B cell (primary cell): ENCODE data around the gene PNLIPRP2. TPM values are rescaled to one million over a fixed set of nuclear protein-coding genes. Genes with fewer than 3 reads are reported as not detected.

Experiments
- ATAC-seq: fragments of 200-7000 bp; cut with Tn5 transposase; one replicate; pipeline ENCODE4 v1.10.0; 2021; ENCODE audit warnings: low read depth, mild to moderate bottlenecking, moderate number of reproducible peaks, moderate library complexity
- CTCF ChIA-PET: fragments of 350-600 bp; sonication (Branson Sonifier 250); formaldehyde crosslinking; loops from one replicate; lab custom pipeline; 2021; ENCODE audit warnings: antibody characterized with exemption, inconsistent platforms; lab: Charles Lee
- POLR2A ChIA-PET: fragments of 350-600 bp; sonication (Branson Sonifier 250); formaldehyde crosslinking; loops from one replicate; lab custom pipeline; 2021; ENCODE audit warnings: antibody characterized with exemption; lab: Charles Lee
- DNase-seq: peaks from one replicate; pipeline ENCODE4 v3.0.0; 2013
- H2AFZ ChIP-seq: 2 replicates; pipeline ENCODE4 v1.6.1; 2012; ENCODE audit warnings: mild to moderate bottlenecking, low read depth, low read length; ENCODE audit not compliant: insufficient read depth, poor library complexity, severe bottlenecking
- H3K27ac ChIP-seq, 2 donors: 1 replicate in 1 of 2; 2 replicates in 1 of 2; pipeline ENCODE4 v1.5.1; 2012 to 2013; ENCODE audit warnings: low read length in 2 of 2, mild to moderate bottlenecking in 2 of 2, moderate library complexity in 1 of 2
- H3K27me3 ChIP-seq, 4 experiments: fragments of 200-600 bp in 1 of 4; sonication (generic) in 1 of 4; replicated peaks in 1 of 4; 1 replicate in 2 of 4; 2 replicates in 2 of 4; pipeline versions ENCODE4 v1.6.1 to v1.7.0; 2013 to 2016; ENCODE audit warnings: low read length in 3 of 4, mild to moderate bottlenecking in 2 of 4, mixed read lengths in 1 of 4, moderate library complexity in 1 of 4; ENCODE audit not compliant: insufficient read depth in 4 of 4, control insufficient read depth in 3 of 4; ENCODE audit errors: control extremely low read depth in 1 of 4
- H3K36me3 ChIP-seq, 2 experiments: replicated peaks in 1 of 2; 1 replicate in 1 of 2; 2 replicates in 1 of 2; pipeline versions ENCODE4 v1.6.1 to v1.7.1; 2013; ENCODE audit warnings: low read length in 1 of 2; ENCODE audit not compliant: insufficient read depth in 2 of 2, control insufficient read depth in 1 of 2; ENCODE audit errors: control extremely low read depth in 1 of 2, extremely low read depth in 1 of 2
- H3K4me1 ChIP-seq, 2 donors: fragments of 200-600 bp in 1 of 2; sonication (generic) in 1 of 2; 1 replicate in 1 of 2; 2 replicates in 1 of 2; pipeline versions ENCODE4 v1.5.1 to v1.6.1; 2013 to 2017; ENCODE audit warnings: low read length in 2 of 2; ENCODE audit not compliant: control insufficient read depth in 2 of 2, insufficient read depth in 2 of 2
- H3K4me2 ChIP-seq: replicated peaks from 2 replicates; pipeline ENCODE3; 2012; ENCODE audit warnings: mild to moderate bottlenecking, low read depth, low read length; ENCODE audit not compliant: poor library complexity, severe bottlenecking
- H3K4me3 ChIP-seq, 5 experiments: fragments of 200-600 bp in 1 of 5; sonication (generic) in 1 of 5; 1 replicate in 3 of 5; 2 replicates in 2 of 5; pipeline versions ENCODE4 v1.5.1 to v1.7.0; 2011 to 2016; ENCODE audit warnings: low read length in 4 of 5, mild to moderate bottlenecking in 4 of 5, low read depth in 2 of 5, control low read depth in 1 of 5, moderate library complexity in 1 of 5; ENCODE audit not compliant: insufficient read depth in 1 of 5; ENCODE audit errors: control extremely low read depth in 1 of 5, extremely low read depth in 1 of 5
- H3K79me2 ChIP-seq: fragments of 200-600 bp; sonication (generic); one replicate; pipeline ENCODE4 v1.6.0; 2016; ENCODE audit warnings: low read length; ENCODE audit not compliant: control insufficient read depth, insufficient read depth
- H3K9ac ChIP-seq: fragments of 200-600 bp; sonication (generic); 2 replicates; pipeline ENCODE4 v1.6.1; 2017; ENCODE audit warnings: mild to moderate bottlenecking, low read length, moderate library complexity
- H3K9me3 ChIP-seq, 3 donors: one replicate each; pipeline versions ENCODE4 v1.6.1 to v1.7.1; 2013; ENCODE audit warnings: low read length in 2 of 3; ENCODE audit not compliant: control insufficient read depth in 2 of 3, insufficient read depth in 1 of 3; ENCODE audit errors: control extremely low read depth in 1 of 3
- H4K20me1 ChIP-seq: 2 replicates; pipeline ENCODE4 v1.6.0; 2012; ENCODE audit warnings: mild to moderate bottlenecking, low read length; ENCODE audit not compliant: insufficient read depth, control insufficient read depth, poor library complexity, severe bottlenecking
- H3K27ac Mint-ChIP-seq: one replicate; pipeline ENCODE4 v1.8.0; 2021; ENCODE audit warnings: mixed read lengths
- H3K27me3 Mint-ChIP-seq: one replicate; pipeline ENCODE4 v1.8.0; 2021; ENCODE audit warnings: mixed read lengths
- H3K4me1 Mint-ChIP-seq: one replicate; pipeline ENCODE4 v1.8.0; 2021; ENCODE audit warnings: mixed read lengths
- H3K4me3 Mint-ChIP-seq: one replicate; pipeline ENCODE4 v1.8.0; 2021; ENCODE audit warnings: mixed read lengths
- H3K9me3 Mint-ChIP-seq: one replicate; pipeline ENCODE4 v1.8.0; 2022; ENCODE audit warnings: mixed read lengths; ENCODE audit not compliant: insufficient read depth
- CTCF ChIP-seq: fragments of 200-600 bp; IDR thresholded peaks from one replicate; pipeline ENCODE4 v1.8.0; 2022; ENCODE audit warnings: antibody characterized with exemption, mild to moderate bottlenecking
- EZH2 ChIP-seq: IDR thresholded peaks from 2 replicates; pipeline ENCODE4 v1.6.1; 2012; ENCODE audit warnings: borderline replicate concordance, low read depth, mild to moderate bottlenecking, moderate library complexity, low read length; ENCODE audit not compliant: insufficient read depth, poor library complexity, severe bottlenecking
- WGBS: methylation state at CpG from one replicate; pipeline ENCODE4 v1.1.5; 2013; ENCODE audit warnings: missing lambda C conversion rate; ENCODE audit not compliant: insufficient coverage; 5-methylcytosine and 5-hydroxymethylcytosine counted together
- intact Hi-C: fragments of 100-400 bp; cut with micrococcal nuclease; formaldehyde crosslinking; loops from one replicate; pipeline ENCODE4 v1.10.0; 2022
- polyA plus RNA-seq: library from polyadenylated mRNA; depleted of rRNA; stranded (reverse); fragments of >200 nt; gene quantifications from 2 replicates; pipeline ENCODE4 v1.2.3, GENCODE V29; 2012
- total RNA-seq, 2 donors: library from RNA; stranded (reverse); fragments of 120-200 nt in 1 of 2; gene quantifications; 1 replicate in 1 of 2; 2 replicates in 1 of 2; pipeline versions ENCODE4 v1.2.3 to v1.2.4, GENCODE V29; 2013 to 2022

The PNLIPRP2 gene
- total and polyA plus RNA-seq, 2 donors (not counting 1 experiment from before 2014, with no cell fraction given), result not detected

GRCh38 chr10:116691635-116692034 lies 70.9 kb downstream of the PNLIPRP2 start:
- CTCF ChIA-PET, result interaction anchor here (1.2 kb wide), 1 partner anchor 8 kb away, joined by 3 read pairs; no protein-coding TSS in a partner anchor
- no peaks in the 10 kb centered on the region for H3K4me1 Mint-ChIP-seq
- H3K9me3 ChIP-seq, result no peaks in the 10 kb centered on the region
- no peaks in the 10 kb centered on the region for H4K20me1 ChIP-seq
- no peaks in the 10 kb centered on the region for H3K36me3 ChIP-seq
- H3K9me3 Mint-ChIP-seq, result no peaks in the 10 kb centered on the region
- WGBS, result 73% methylated on average over 6 of the region's 6 CpGs
- H3K27me3 Mint-ChIP-seq, result peaks cover 13% of the 10 kb centered on the region
- ATAC-seq, result no peak
- H3K4me2 ChIP-seq, result no peak overlapping the region
- no peak overlapping the region for H3K4me3 Mint-ChIP-seq
- no peak overlapping the region for H3K27ac Mint-ChIP-seq
- no peak overlapping the region for H3K9ac ChIP-seq
- H3K79me2 ChIP-seq, result no peaks in the 10 kb centered on the region
- no peak for TF ChIP-seq CTCF
- TF ChIP-seq EZH2, result no peak
- H3K27me3 ChIP-seq, result no peaks in the 10 kb centered on the region
- H3K4me3 ChIP-seq, result no peak overlapping the region
- no peak for DNase-seq
- no peak overlapping the region for H3K27ac ChIP-seq
- intact Hi-C loops, result no loop called here
- no peak overlapping the region for H2AFZ ChIP-seq
- no peaks in the 10 kb centered on the region for H3K4me1 ChIP-seq
- POLR2A ChIA-PET, result no interaction called here

- Histone ChIP-seq H4K20me1 (no peaks in the 10 kb centered on the region), H3K9ac (no peak overlapping the region), H3K79me2 (no peaks in the 10 kb centered on the region), H2AFZ (no peak overlapping the region), H3K4me3 (no peak overlapping the region), H3K36me3 (no peaks in the 10 kb centered on the region), H3K27me3 (no peaks in the 10 kb centered on the region), H3K9me3 (no peaks in the 10 kb centered on the region), H3K4me1 (no peaks in the 10 kb centered on the region), H3K27ac (no peak overlapping the region), H3K4me2 (no peak overlapping the region)
- H3K27ac Mint-ChIP-seq, result no peak overlapping the region
- peaks cover 13% of the 10 kb centered on the region for H3K27me3 Mint-ChIP-seq
- no peak for ATAC-seq
- H3K9me3 Mint-ChIP-seq, result no peaks in the 10 kb centered on the region
- no peak for DNase-seq
- TF ChIP-seq CTCF, result no peak
- no peak for TF ChIP-seq EZH2
- 89% methylated on average over 8 of the region's 8 CpGs for WGBS
- intact Hi-C loops, result no loop called here
- H3K4me1 Mint-ChIP-seq, result no peaks in the 10 kb centered on the region
- CTCF ChIA-PET, result interaction anchor here (1.2 kb wide), 1 partner anchor 9 kb away, joined by 3 read pairs; no protein-coding TSS in a partner anchor
- H3K4me3 Mint-ChIP-seq, result no peak overlapping the region
- POLR2A ChIA-PET, result no interaction called here
Measured at GRCh38 chr10:116692225-116692624, 71.5 kb downstream of the PNLIPRP2 start.
